ENCODE measurements around the gene ALKBH3.

ALKBH3 gene

DNA sequence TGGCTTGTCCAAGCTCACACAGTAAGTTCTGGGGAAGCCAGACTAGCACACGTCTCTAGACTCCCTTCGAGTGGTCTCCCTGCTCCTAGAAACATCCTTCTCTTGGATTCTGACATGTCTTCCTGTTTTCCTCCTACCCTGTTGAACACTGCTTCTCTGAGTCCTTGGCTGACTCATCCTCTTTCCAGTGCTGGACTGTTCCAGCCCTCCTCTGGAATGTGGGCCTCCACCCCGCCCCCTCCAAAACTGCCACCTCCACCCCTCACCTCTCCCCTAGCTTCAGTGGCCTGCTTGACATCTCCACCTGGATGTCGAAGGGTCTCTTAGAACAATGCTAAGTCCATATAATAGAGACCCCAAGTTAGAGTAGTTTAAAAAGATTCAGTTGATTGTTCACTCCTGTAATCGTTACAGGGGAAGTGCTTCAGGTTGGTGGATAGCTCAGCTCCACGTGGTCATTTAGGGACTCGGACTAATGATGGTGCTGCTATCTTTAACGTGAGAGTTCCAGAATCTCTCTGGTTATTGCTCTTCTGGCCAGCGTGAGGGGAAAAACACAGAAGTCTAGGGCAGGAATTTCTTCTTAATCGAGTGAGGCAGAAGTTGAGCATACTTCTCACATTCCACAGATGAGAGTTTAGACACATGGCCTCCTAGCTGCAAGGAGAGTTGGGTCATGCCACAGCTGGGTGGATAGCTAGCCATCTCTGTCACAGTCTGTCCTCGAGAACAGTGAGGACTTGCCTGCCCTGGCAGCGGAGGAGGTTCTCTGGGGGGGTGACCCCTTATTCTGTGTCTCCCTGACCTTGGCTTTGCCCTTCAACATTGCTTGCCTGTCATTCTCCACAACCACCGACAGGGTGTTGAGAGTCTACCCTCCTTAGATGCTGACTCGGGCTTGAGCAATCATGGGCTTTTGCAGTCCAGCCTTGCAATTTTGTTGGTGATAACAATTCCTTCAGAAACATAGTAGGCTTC is 57.1 kb downstream of the ALKBH3 start:
- DNase-seq (ENCODE audit: low read depth in 2 of 3, low spot score in 1 of 3): no peak

DNA sequence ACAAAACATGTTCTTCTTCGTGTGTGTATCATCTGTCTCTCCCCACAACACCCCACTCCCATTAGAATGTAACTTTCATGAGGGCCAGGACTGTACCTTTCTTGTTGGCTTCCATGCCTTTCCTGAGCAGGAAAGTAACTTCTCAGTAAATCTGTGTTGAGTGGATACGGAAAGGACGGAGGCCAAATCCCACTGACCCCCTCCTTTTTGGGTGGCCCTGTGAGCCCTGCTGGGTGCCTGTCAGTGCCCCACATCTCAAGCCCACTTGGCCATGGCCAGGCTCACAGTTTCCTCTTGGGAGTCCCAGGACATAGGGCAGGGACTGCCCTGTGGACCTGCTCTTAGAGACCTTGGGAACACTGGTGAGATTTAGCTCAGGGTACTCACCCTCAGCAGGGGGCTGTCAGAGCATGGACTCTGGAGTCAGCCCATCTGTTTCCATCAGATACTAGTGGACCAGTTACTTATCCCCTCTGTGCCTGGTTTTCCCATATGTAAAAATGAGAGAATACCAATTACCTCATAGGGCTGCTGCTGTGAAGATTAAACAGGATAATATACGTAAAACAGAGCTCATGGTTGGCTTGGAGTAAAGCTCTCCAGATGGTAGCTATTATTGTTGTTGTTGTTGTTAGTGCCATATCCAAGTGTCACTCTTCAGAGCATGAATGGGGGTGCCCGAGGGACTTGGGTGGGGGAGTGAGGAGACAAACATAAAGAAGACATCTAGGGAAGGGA is 60.8 kb downstream of the ALKBH3 start:
- DNase-seq (ENCODE audit: low read depth in 2 of 3, low spot score in 1 of 3): no peak

DNA sequence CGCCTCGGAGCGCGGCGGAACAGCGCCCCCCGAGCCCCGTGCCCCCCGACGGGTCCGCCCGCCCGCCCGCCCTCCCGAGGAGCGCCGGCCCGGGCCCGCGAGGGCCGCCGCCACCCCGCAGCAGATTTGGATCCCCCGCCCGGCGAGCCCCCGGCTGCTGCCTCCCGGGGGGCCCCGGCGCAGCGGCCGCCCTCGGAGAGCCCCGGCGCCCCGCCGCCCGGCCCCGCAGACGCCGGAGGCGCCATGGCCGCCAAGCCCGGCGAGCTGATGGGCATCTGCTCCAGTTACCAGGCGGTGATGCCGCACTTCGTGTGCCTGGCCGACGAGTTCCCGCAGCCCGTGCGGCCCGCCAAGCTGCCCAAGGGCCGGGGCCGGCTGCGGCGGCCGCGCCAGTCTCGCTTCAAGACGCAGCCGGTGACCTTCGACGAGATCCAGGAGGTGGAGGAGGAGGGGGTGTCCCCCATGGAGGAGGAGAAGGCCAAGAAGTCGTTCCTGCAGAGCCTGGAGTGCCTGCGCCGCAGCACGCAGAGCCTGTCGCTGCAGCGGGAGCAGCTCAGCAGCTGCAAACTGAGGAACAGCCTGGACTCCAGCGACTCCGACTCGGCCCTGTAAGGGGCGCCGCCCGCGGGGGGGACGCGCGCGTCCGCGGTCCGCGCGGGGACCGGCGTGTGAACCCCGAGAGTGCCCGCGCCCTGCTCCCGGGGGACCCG is 62.2 kb downstream of the ALKBH3 start:
- DNase-seq (ENCODE audit: low read depth in 2 of 3, low spot score in 1 of 3): no peak

DNA sequence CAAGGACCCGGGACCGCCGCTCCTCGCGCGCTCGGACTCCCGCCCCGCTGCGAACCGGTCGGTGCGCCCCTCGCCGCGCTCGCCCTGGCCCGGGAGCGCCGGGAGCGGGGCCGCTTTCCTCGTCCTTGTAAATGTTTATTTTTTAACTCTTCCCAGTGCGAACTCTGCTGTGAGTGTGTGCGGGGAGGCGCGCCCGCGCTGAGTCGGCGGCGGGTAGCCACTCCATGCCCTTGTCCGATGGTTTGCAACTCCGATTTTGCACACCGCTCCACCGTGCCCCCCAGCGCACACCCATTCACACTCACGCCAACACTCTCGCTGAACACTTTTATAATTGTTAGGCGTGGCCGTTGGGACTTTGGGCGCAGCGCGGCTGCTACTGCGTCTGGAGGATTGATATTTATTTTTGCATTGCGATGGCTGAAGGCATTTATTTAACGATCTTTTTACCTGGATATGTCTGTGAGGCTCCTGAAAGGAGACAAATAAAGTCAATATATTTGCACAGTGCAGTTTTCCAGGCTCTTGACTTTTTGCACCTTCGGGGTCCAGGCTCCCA is 62.8 kb downstream of the ALKBH3 start:
- no peak for DNase-seq (ENCODE audit: low read depth in 2 of 3, low spot score in 1 of 3)

DNA sequence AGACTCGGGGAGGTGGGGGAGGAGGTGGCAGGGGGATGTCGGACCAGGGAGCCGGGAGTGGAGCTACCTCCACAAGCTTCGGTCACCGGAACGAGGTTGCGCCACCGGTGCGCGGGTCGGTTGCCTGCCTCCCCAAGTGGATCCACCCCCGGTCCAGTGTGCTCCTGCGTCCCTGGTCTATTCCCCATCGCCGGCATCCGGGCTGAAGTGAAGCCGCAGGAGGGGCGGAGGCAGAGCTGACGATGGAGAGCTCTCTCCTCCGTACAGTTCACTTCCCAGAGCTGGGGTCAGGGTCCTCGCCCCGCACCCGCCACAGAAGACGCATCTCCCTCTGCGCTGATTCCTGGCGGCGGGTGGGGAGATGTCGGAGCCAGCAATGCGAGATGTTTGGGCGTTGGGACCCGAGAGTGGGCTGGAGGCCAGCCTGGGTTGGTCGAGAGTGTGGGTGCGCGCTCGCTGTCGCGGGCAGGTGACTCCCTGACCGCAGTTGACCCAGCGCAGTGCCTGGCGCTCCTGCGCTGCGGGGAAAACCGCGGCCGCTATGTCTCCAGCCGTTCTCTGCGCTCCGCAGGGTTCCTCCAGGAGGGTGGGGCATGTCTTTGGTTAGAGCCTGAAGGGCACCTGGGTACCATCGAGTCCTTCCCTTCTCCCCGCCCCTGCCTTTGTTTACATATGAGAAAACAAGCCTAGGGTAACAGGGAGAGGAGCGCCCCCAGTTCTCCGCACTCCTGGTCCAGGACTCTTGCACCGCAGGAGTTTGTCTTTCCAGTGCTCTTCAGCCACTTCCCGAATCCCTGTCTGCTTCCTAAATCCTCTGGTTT is 63.5 kb downstream of the ALKBH3 start:
- DNase-seq (ENCODE audit: low read depth in 2 of 3, low spot score in 1 of 3): peak in 1 of 3 donors; percentile 42

DNA sequence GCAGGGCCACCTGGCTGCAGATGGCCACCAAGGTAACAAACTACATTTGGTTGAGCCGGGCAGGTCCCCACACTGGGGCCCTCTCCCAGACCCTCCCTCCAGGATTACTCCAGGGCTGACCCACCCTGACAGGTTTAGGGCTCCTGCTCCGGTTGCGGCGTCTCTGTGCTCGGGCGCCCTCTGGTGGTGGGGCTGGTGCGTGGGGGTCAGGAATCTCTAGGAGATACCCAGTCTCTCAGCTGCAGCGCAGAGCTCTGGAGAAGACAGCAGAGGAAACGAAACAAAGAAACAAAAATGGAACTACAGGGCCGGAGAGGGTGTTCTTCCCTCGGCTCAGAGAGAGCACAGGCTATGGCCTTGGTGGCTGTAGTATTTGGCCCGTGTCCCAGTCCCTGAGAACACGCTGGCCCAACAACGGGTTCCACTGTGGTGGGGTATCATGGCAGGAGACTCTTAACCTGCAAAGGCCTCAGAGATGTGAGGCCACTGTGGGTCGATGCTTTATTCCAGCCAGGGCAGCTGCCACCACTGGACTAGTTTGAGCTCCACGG is 64.2 kb downstream of the ALKBH3 start:
- peak; percentile 56 to 78 (median 59) for DNase-seq (ENCODE audit: low read depth in 2 of 3, low spot score in 1 of 3)

DNA sequence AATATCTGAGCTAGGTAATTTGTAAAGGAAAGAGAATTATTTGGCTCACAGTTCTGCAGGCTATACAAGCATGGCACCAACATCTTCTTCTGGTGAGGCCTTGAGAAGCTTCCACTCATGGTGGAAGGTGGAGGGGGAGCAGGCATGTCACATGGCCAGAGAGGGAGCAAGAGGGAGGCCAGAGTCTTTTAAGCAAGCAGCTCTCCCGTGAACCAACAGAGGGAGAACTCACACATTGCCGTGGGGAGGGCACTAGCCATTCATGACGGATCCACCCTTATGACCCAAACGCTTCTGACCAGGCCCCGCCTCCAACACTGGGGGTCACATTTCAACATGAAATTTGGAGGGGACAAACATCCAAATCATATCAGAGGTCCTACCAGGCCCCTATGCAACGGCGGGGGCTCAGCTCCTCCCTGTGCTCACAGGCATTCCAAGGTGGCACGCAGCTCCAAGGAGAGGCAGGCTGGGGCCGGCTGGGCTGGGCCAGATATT is 66.4 kb downstream of the ALKBH3 start:
- DNase-seq (ENCODE audit: low read depth in 2 of 3, low spot score in 1 of 3): no peak

DNA sequence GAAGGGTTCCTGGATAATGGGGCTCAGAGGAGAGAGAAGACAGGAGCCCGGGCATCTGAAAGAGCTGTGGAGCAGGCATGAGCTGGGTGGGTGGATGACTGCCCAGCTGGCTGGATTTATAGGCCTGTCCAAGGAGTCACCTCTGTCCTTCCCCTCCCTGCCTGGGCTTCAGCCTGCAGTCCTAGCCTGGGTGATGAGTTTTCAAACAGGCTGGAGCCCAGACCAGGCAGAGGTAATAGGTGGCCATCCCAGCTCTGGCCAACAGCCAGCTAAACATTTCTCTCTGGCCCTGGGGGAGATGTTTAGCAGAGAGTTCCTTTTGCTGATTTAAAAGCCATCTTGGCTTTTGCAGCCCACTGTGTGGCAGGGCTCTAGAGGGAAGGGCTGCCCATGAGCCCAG is 67.2 kb downstream of the ALKBH3 start:
- DNase-seq (ENCODE audit: low read depth in 2 of 3, low spot score in 1 of 3): no peak

DNA sequence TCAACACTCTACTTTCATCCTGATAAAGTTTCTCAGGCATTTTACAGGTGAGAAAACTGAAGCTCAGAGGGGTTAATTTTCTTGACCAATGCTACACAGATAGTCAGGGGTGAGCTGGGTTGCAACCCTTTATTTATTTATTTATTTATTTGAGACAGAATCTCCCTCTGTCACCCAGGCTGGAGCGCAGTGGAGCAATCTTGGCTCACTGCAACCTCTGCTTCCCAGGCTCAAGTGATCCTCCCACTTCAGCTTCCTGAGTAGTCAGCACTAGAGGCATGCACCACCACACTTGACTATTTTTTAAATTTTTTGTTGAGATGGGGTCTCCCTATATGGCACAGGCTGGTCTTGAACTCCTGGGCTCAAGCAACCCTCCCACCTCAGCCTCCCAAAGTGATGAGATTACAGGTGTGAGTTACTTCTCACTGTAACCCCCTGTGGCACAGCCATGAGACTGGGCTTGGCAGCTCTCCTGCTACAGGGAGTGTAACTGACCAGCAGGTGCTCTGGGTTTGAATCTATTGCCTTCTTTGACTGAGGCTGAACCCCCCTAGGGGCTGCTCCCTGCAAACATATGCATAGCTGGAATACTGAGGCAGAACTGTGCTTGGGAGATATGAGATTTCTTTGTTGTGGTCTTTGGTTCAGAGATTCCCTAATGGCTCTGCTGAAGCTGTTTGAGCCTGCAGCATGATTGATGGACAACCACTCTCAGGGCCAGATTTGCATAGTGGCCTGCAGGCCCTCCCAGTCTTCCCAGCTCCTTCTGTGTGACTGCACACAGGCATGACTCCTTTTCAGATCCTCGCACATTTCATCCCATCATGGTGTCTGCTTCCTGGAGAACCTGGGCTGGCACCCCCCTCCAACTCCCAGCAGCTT is 68.0 kb downstream of the ALKBH3 start:
- no peak for DNase-seq (ENCODE audit: low read depth in 2 of 3, low spot score in 1 of 3)

DNA sequence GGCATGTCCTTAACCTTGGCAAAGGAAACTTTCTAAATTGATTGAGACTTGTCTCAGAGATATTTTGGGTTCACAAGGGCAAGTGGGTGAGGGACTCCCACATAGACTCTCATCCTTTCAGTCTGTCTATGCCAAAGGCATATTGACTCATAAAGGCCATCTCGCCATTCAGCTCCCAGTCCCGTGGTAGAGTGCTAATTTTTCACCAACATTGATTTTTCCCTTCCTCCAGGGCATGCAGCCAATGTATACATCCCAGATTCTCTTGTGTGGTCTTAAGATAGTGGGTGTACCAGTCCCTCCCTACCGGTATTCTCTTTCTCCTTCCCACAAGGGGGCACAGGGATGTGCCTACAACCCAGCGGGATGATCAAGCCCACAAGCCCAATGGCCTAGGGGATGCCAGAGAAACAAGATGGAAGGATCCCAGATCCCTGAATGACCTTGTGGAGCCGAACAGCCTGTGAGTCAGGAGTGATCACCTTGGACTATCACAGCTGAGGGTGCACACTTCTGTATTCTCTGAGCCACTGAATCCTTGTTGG is 69.8 kb downstream of the ALKBH3 start:
- no peak for DNase-seq (ENCODE audit: low read depth in 2 of 3, low spot score in 1 of 3)

DNA sequence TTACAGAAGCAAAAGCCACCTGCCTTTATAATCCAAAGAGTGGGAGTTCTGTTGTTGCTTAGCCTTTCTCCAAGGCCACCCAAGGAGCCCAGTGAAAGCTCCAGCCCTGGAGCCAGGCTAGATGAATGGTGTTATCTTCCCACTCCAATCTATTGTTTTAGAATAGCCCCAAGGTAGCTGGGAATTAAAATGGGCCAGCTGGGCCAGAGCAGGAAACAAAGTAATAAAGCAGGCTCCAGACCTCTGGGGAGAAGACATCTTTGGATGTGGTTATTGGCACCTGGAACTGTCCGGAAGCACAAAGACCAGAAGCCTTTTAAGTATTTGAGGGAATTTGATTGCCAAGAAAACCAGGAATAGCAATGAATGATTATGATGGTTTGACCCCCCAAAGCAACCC is 70.6 kb downstream of the ALKBH3 start:
- no peak for DNase-seq (ENCODE audit: low read depth in 2 of 3, low spot score in 1 of 3)

DNA sequence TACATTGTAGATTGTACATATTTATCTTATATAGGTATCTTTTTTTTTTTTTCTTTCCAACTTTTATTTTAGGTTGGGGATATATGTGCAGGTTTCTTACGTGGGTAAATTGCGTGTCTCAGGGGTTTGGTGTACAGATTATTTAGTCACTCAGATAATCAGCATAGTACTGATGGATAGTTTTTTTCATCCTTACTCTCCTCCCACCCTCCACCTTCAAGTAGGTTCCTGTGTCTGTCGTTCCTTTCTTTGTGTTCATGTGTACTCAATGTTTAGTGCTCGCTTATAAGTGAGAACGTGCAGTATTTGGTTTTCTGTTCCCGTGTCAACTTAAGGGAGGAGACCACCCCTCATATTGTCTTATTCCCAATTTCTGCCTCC is 71.4 kb downstream of the ALKBH3 start:
- no peak for DNase-seq (ENCODE audit: low read depth in 2 of 3, low spot score in 1 of 3)

DNA sequence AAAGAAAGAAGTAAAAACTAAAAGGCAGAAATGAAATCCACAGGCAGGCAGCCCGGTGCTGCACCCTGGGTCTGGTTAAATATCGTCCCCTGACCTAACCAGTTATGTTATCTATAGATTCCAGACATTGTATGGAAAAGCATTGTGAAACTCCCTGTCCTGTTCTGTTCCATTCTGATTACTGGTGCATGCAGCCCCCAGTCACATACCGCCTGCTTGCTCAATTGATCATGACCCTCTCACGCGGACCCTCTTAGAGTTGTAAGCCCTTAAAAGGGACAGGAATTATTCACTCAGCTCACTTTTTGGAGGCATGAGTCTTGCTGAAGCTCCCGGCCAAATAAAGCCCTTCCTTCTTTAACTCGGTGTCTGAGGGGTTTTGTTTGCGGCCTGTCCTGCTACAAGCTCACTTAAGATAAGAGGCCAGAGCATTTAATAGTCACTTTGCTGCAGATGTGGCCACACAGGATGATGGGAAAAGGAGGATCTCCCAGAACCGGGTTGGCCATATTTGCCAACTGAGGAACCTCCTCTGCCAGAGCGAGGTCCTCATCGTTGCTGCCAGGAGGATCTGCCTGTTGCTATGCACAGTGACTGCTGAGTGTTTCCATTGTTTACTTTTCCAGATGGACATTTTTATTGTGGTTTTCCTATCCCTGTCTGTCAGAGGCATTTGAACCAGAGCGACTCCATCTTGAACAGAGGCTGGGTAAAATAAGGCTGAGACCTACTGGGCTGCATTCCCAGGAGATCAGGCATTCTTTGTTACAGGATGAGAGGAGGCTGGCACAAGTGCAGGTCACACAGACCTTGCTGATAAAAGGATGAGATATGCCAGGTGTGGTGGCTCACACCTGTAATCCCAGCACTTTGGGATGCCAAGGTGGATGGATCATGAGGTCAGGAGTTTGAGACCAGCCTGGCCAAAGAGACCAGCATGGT is 72.0 kb downstream of the ALKBH3 start:
- no peak for DNase-seq (ENCODE audit: low read depth in 2 of 3, low spot score in 1 of 3)

DNA sequence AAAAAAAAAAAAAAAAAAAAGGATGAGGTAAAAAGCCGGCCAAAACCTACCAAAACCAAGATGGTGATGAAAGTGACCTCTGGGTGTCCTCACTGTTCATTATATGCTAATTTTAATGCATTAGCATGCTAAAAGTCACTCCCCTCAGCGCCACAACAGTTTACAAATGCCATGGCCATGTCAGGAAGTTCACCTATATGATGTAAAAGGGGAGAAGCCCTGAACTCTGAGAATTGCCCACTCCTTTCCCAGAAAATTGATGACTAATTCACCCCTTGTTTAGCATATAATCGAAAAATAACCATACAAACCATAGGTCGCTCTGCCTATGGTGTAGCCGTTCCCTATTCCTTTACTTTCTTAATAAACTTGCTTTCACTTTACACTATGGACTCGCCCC is 72.9 kb downstream of the ALKBH3 start:
- no peak for DNase-seq (ENCODE audit: low read depth in 2 of 3, low spot score in 1 of 3)

DNA sequence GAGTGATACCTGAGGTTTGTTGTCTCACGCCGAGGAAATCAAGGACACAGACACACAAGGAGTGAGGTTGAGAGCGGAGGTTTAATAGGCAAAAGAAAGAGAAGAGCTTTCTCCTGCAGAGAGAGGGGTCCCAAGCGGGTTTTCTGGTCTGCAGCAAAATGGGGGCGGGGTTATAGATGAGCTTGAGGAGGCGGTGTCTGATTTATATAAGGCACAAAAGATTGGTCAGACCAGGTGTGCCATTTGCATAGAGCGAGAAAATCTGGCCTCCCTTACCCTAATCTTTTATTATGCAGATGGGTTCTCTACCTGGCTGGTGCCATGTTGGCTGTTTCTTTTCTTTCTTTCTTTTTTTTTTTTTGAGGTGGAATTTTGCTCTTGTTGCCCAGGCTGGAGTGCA is 73.6 kb downstream of the ALKBH3 start:
- DNase-seq (ENCODE audit: low read depth in 2 of 3, low spot score in 1 of 3): no peak

DNA sequence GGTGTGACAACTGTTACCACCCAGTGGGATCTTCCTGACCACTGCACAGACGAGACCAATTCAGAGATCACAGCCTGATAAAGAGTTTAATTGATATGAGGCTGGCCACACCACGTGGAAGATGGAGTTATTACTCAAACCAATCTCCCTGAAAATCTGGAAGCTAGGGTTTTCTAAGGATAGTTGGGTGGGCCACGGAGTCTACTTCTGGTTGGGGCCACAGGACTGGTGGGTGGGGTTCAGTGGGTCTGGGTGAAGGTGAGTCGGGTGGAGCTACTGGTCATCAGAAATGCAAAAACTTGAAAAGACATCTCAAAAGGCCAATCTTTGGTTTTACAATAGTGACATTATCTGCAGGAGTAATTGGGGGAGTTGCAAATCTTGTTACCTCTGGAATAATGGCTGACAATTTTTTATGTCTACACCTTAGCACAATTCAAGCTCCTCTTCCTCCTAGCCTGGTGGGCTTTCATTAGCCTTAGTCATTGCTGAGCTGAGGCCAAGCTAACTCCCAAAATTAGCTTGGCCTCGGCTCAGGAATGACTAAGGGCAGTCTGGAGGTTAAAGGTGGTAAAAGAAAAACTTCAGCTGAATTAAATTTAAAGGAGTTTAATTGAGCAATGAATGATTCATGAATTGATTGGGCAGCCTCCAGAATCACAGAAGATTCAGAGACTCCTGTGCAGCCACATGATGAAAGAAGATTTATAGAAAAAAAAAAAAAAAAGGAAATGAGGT is 74.9 kb downstream of the ALKBH3 start:
- DNase-seq (ENCODE audit: low read depth in 2 of 3, low spot score in 1 of 3): no peak

DNA sequence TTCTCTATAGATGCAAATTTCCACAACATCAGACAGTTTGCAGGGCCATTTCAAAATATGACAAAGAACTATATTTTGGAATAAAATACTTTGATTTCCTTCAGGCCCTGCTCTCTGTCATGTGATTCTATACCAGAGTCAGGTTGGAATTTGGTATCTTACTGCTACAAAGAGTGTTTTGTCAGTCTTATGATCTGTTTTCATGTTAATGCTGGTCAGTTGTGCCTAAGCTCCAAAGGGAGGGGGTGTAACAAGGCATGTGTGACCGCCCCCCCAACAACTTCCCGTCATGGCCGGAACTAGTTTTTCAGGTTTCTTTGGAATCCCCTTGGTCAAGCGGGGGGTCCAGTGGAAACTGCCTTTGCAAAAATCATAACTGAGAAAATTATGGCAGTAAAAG is 76.9 kb downstream of the ALKBH3 start:
- DNase-seq (ENCODE audit: low read depth in 2 of 3, low spot score in 1 of 3): no peak

Measured in stimulated activated CD4-positive, alpha-beta T cell treated with anti-CD3 and anti-CD28 coated beads, Interleukin-12 subunit alpha, Interleukin-12 subunit beta, amount 100 ng/mL, for 48 hours (primary cell).